GM18508 (cell line): ENCODE data around the gene PDILT.

Experiments used
- ATAC-seq: cut with Tn5 transposase; IDR thresholded peaks from one replicate; pipeline ENCODE4 v1.9.1; 2021; ENCODE audit warnings: moderate number of reproducible peaks; ENCODE audit not compliant: insufficient read depth, unreplicated experiment

PDILT gene

DNA sequence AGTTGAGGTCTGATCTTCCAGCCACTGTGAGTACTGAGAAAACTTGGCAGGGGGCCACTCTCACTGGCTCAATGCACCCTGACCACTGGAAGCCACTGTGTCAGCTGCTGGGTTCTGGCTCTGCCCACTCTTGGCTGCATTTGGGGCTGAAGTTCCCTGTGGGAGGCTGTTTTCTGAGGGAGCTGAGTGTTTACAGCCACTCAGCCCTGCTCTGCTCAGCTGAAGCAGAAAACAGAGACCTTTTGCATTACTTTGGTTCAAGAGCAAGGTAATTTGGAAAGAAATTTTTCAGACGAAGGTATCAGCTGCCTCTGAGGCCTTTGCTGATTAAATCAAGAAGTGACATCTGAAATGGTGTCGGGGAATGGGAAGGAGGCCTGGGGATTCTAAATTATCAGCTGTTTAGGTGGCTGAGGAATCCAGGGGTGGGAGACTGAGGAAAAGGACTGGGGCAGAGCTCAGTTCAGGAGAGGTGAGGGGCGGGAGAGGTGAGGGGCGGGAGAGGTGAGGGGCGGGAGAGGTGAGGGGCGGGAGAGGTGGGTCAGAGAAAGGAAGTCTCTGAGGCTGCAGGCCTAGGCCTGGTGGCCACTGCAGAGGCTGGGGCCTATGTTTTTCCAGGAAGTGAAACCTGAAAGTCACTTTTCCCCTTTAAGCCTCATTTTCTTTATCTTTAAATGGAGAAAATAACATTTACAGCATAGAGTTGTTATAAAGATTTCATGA is 5.0 kb upstream of the PDILT start, which contains the start of gene ACSM5:
Gene ACSM5 (plus strand): TSS at position 137 of the 723 bp plus-strand sequence. CDS start 1,951 bp downstream, outside the sequence.
- no peak for ATAC-seq

DNA sequence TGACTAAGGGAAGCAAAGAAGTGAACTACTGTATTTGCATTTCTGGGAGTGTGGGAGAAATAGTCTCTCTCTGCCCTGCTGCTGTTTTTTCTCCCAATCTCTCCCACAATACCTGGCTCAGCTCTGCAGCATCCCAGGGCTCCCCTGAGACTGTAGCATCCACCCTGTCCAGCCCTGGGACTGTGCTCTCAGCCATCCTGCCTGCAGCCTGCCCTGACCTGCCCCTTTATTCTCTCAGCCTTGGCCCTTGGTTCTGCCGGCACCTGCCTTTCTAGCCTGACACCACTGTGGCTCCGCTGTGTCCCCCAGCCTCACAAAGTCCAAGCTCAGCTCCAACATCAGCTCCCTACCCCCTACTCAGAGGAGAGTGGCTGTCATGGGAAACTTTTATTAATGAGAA is 1.9 kb downstream of the PDILT start:
- ATAC-seq, result no peak

DNA sequence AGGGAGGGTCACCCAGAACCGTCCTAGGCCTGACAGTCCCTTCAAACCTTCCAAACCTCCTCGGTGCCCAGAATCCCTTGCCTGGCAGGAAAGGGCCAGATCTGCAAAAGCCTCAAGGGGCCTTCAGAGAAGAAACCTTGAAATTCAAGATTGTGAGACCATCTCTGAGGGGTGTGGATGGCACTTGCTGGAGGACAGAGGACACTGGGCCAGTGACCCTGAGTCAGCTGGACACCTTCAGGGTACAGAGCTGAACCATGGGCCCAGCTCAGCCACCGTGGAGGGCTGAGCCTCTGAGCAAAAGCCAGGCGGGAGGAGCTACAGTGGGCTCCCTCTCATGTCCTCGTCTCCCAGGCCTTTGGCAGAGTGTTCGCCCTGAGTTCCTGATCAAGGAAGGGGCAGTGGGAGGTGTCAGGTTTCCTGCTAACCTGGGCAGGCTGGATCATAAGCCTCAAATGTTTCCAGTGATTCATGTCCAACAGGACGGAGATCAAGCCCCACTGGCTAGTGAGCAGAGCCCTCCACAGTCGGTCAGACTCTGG is 3.0 kb downstream of the PDILT start:
- ATAC-seq, result no peak

DNA sequence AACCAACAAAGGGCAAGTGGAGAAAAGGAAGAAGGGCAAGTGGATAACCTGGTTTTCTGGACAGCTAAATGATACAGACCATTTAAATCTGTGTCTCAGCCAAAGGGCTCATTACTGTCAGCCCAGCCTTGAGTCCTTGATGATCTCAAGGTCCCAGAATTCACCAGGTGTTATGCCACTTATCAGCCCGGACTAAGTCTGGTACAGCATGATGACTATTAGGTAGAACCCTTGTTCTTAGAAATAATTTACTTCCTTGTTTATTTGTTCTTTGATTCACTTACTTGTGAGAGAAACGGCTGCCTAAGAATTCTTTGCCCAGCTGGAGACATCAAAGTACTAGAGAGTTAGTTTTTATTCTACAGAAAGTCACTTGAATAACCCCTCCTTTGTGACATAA is 3.5 kb downstream of the PDILT start:
- no peak for ATAC-seq

DNA sequence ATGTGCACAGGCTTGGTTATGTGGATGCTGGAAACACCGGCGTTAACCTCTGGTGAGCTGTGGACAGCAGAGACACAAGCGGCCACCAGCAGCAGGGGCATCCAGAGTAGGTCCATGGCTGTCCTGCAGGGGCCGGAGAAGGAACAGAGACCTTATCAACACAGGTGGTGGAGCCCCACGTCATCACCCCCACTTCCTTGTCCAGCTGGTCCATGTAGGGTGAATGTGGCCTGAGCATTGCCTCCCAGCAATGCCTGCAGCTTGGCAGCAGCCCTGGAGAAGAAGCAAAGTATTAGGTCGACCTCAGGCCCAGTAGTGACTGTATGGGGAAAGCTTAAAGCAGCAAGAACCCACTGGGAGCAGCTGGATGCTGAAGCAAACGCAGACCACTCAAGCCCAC is 5.4 kb downstream of the PDILT start:
- ATAC-seq, result no peak

DNA sequence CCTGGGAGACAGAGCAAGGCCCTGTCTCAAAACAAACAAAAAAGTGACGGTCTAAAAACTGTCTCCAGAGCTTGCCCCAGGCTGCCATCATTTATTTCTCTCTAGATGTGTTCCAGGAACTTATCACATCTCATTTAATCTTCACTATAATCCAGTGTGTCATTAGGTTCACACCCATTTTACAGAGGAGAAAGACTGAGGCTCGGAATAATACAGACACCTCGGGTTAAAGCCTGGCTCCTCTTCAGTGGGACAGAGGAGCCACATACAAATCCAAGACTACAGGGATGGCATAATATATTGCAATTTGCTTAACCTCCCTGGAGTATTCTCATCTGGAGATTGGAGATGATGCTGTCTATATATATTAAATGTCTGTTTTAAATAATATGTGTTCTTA is 5.9 kb downstream of the PDILT start:
- no peak for ATAC-seq

DNA sequence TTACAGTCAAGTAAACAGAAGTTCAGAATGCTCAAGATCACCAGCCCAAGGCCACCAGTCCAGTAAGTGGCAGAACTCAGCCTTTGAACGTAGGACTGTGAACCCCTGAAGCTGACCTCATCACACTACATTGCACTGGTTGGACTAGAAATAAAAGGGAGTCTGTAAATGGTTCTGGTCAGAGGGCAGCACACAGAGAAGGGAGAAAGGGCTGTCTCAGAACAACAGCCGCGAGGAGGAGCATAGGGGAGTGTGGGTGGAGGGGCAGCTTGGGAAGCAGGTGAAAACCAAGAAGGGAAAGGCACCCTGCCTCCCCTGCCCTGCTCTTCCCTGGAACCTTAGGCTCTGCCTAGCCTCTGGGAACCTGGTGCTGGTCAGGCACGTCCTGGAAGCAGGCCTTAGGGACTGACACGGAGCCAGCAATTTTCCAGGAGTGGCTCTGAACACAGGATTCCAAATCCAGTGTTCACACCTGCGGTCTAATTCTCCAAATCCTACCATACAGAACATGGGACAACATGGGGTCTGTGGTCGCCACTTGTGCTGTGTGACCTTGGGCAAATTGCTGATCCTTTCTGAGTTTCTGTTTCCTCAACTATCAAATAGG is 7.0 kb downstream of the PDILT start:
- ATAC-seq, result no peak

DNA sequence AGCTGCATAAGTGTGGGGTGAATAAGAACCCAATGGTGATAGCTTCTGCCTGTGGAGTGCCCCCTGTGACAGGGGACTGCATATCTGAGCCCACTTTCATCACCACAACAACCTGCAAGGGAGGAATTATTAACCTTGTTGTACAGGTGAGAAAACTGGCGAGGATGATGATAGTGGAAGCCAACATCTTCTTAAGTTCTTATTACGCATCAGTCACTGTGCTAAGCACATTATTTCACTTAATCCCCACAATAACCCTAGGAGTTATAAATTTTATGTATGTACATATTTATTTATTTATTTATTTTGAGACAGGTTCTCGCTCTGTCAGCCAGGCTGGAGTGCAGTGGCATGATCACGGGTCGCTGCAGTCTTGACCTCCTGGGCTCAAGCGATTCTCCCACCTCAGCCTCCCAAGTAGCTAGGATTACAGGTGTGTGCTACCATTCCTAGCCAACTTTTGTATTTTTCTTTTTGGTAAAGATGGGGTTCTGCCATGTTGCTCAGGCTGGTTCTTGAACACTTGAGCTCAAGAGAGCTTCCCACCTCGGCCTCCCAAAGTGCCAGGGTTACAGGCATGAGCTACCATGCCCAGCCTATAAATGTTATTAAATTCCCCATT is 7.6 kb downstream of the PDILT start:
- no peak for ATAC-seq

DNA sequence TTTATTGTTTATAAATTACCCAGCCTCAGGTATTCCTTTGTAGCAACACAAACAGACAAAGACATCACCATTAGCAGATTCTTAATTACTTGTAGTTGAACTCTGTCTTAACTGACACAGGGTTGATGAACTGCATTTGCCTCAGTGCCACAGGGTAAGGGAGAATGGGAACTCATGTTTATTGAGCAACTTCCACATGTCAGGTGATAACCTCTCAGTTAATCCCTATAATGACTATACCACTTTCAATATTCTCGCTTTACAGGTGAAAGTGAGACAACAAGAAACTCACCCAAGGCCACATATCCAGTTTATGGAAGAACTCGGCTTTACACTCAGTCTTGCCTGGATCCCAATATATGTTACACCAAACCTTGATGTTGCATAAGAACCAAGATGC is 8.6 kb downstream of the PDILT start:
- no peak for ATAC-seq

DNA sequence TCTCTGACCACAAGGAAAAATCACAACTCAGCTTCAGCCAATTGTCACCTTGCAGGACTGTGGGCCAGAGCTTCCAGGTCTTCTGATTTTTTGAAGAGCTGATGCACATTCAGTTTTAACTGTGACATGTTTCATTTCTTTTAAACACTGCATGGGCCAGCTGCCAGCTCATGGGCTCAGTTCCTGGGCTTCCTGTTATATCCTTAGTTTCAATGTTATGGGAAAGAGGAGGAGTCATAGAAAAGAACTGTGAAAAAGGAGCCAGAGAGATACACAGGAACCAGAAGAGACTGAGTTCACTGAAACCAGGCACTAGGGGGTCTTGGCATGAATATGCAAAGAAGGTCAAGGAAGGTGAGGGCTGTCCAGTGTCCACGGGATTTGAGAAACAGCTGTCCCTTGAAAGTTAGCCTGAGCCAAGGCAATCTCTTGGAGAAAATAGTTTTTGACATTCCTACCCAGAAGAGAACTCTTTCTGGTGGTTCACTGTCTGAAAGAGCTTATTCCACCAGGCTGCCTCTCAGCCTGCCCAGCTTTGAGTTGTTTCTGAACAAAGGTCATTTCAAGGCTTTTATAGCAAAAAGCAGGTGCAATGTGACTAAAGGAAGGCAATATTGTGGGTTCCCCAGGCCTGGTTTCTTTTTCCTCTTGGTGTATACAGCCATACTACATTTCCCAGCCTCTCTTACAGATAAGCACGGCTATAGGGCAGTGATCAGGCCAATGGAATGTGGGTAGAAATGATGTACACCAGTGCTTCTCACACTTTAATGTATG is 10.5 kb downstream of the PDILT start:
- ATAC-seq, result no peak

DNA sequence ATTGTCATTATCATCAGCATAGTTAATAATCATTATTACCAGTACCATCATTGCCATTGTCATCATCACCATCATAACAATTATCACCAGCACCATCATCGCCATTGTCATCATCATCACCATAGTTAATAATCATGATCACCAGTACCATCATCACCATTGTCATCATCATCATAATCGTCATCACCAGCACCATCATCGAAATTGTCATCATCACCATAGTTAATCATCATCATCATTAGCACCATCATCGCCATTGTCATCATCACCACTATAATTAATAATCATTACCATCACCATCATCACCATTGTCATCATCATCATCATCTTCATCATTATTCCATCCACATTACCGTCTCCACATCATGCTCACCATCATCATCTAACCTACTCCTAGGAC is 13.5 kb downstream of the PDILT start:
- ATAC-seq, result no peak

DNA sequence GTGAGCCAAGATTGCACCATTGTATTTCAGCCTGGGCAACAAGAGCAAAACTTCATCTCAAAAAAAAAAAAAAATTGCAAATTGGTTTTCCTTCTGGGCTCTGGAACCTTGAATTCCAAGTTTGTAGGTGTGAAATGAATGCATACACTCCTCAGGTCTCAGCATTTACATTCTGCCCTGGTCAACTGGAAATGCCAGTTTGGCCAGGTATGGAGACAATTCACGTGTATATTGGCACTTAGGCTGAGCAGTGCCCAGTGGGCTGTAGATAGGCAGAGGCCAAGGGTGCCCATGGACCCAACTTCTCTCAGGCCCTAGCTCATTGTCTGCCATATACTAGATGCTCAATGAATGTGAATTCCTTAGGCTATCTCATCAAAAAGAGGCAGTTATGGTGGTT is 15.7 kb downstream of the PDILT start:
- no peak for ATAC-seq

DNA sequence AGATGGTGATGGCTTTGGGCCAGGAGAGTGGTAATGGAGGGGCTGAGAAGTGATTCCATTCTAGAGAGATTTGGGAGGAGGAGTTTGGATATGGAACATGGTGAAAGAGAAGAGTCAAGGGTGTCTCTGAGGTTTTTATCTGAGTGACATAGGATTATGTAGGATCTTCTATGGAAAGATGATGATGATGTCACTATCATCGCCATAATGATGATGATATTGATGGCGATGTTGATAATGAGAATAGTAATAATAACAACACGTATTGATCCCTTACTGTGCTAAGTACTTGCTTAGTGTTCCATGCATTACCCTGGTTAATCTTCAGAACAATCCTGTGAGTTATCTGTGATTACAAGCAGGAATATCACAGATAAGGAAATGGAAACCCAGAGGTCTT is 16.6 kb downstream of the PDILT start:
- ATAC-seq, result no peak

DNA sequence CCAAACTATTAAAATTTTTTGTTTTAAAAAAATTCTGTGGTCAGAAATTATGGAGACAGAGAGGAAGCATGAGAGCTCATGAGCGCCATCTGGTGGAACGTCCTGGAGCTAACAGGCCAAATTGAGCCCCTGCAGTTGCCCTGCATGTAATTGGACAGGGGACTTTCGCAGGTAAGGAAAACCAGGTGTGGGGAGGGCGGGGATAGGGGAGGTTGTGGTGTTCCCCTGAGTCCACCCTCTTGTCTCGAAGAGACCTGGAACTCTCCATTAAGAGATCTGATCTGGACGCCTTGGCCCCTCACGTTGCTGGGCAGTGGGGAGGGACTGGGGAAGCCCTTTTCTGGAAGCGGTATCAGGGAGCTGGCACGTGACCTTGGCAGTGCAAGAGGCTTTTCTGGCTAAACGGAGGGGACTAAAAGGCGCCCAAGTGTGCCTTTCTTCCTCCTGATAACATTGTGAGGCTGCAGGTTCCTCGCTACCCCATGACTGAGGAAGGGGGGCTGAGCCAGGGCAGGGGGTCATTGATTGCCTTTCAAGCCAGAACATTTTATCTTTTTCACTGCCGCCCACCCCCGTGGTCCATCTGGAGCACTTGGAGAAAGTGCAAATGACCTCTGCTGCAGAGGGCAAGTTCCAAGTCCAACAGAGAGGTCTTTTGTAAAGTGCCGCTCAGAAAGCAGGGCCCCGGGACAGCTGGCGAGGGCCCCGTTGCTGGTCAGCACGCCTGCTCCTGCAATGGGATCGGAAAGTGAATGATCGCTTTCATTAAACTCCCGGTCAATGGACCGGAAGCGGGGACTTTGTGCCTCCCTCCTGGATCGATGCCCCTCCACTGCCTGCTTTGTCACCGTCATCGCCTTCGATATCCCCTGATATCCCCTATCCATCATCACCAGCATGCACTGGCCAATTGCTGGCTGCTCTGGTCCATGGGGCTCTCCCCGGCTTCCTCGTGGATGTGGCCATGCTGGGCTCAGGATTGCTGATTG is 18.4 kb downstream of the PDILT start:
- ATAC-seq, result no peak

DNA sequence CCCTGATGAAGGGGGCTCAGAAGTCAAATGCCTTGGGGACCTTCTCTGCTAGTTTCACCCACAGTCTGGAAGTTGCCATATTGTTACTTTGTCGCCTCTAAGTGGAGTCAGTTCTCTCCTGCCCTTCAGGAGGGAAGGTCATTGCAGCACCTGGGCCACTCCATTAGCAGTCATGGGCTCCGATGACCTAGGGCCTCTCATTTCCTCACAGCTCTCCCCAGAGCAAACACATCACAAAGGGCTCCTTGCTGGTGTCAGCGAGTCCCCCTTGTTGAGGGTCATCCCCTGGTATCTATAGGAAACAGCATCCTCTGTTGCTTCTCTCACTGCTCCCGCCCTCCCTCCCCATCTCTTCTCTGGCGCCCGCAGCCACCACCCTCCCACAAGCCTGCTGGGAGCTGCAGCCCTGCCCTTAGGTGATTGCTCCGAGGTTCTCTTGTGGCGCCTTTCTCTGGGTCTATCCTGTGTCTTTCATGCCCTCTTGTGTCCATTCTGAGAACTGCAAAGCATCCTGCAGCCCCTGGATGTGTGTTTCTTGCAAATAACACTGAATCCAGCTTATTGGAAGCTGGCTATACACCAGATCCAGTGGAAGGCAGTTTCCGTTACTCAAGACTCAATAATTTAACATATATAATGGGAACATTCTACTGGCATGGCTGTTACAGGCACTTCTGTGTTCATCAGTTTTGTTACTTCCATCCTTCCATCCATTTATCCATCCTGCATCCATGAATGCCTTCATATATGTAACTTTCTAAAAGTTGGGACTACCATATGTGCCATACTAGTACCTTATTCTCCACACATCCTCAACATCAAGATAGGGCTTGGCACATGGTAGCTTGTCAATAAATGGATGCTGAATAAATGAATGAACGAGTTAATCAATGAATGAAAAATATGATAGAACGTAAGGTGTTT is 21.2 kb downstream of the PDILT start:
- ATAC-seq, result no peak

DNA sequence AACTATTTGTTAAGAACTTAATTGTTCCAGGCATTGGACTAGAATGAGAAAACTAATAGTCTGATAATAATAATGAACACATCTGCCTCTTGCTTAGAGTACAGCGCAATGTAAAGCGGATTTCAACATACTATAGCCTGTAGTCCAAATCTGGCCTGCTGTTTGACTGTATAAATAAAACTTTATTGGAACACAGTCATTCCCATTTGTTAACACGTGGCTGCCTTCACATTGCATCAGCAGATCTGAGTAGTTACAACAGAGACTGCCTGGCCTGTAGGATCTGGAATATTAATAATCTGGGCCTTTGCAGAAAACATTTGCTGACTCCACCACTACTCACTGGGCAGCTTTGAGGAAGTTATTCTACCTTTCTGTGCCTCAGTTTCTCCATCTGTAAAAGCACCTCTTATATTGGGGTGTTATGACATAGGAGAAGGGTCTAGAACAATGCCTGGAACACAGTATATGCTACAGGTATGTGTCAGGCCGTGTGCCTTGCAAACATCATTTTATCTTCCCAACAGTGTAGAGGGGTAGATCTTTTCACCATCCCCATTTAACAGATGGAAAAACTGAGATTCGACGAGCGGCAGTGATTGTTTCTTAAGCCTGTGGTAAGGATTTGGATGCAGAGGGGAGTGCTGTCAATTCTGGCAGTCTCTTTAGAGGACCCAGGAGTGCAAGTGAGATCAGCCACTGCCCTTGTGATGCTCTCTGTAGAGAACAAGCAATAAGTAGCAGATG is 22.2 kb downstream of the PDILT start:
- no peak for ATAC-seq

DNA sequence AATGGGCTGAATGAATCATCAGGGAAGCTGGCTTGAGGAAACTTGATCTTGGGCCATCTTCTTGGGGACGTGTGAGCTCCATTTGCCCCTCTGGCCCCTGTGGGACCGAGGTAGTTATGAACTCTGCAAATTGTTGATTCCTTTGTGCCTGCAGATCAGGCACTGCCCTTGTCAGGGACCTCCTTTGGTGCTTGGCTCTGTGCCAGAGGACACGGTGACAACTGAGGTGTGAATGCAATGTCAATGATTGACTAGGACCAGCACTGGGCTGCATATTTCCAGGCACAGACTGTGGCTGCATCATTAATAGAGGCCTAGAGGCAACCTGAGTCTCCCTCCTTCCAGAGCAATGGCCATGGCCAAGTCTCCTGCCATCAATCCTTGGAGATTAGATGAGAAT is 23.8 kb downstream of the PDILT start:
- no peak for ATAC-seq

DNA sequence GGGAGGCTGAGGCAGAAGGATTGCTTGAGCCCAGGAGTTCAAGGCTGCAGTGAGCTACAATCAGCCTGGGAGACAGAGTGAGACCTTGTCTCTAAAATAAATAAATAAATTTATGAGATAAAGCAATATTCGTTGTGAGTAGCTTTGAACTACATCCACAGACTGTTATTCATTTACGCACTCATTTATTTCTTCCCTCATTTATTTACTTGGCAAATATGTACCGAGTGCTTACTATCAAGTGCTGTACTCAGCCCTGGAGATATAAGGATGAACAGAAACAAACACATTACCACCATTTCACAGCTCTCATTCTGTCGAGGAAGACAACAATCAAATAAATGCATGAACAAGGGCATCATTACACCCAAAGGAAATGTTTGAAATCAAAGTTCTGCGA is 27.4 kb downstream of the PDILT start:
- ATAC-seq, result no peak
